GM12878 (cell line): ENCODE results near the gene CSK. TPM values are rescaled to one million over a fixed set of nuclear protein-coding genes. Genes with fewer than 3 reads are reported as not detected.

Source experiments
- CHD1 ChIP-seq: IDR thresholded peaks from 2 replicates; pipeline ENCODE4 v1.6.1; 2012; ENCODE audit warnings: low read depth, low read length, improper control_type of control experiment
- CTCF ChIP-seq, 3 experiments: IDR thresholded peaks in 2 of 3; conservative IDR thresholded peaks in 1 of 3; 2 replicates each; pipeline ENCODE4 v1.5.1; 2011; ENCODE audit warnings: low read depth in 3 of 3, low read length in 3 of 3, mild to moderate bottlenecking in 3 of 3, control low read depth in 2 of 3, moderate library complexity in 2 of 3, inconsistent platforms in 1 of 3, mixed read lengths in 1 of 3; ENCODE audit not compliant: control insufficient read depth in 2 of 3, insufficient read depth in 1 of 3; ENCODE audit errors: extremely low read depth in 1 of 3
- FOXK2 ChIP-seq: fragments of 450-650 bp; IDR thresholded peaks from 2 replicates; pipeline ENCODE4 v1.6.1; 2017; ENCODE audit warnings: mild to moderate bottlenecking, moderate library complexity
- NKRF ChIP-seq: fragments of 450-650 bp; conservative IDR thresholded peaks from 2 replicates; pipeline ENCODE4 v1.6.1; 2017; ENCODE audit warnings: mild to moderate bottlenecking, moderate library complexity
- SMAD5 ChIP-seq: IDR thresholded peaks from 2 replicates; pipeline ENCODE4 v1.6.1; 2016; ENCODE audit warnings: antibody characterized with exemption, low read depth
- TCF12 ChIP-seq: IDR thresholded peaks from 2 replicates; pipeline ENCODE4 v1.6.1; 2011; ENCODE audit warnings: low read depth, mild to moderate bottlenecking, low read length
- WRNIP1 ChIP-seq: IDR thresholded peaks from 2 replicates; pipeline ENCODE4 v1.6.1; 2011; ENCODE audit warnings: low read depth, low read length, improper control_type of control experiment, borderline replicate concordance
- ZNF592 ChIP-seq: fragments of 450-650 bp; IDR thresholded peaks from 2 replicates; pipeline ENCODE4 v1.6.1; 2017; ENCODE audit warnings: mild to moderate bottlenecking, moderate library complexity
- polyA plus RNA-seq, 11 experiments: library from polyadenylated mRNA; depleted of rRNA in 4 of 11; unstranded in 6 of 11; stranded (reverse) in 5 of 11; fragments of >200 nt; fragmentation: Nextera tagmentation in 4 of 11; fragmentation: Illumina TruSeq in 1 of 11; extraction: Ambion mirVana in 4 of 11; extraction: Trizol in 1 of 11; gene quantifications; 1 replicate in 1 of 11; 2 replicates in 10 of 11; pipeline versions ENCODE4 v1.2.1 to v1.2.3, GENCODE V29; 2011 to 2016; ENCODE audit warnings: inconsistent platforms in 2 of 11, missing spikeins in 2 of 11, low read depth in 1 of 11
- total RNA-seq, 4 experiments: library from RNA; depleted of rRNA in 3 of 4; stranded (reverse); fragments of >200 nt in 3 of 4; fragmentation: Illumina TruSeq in 1 of 4; extraction: Trizol in 1 of 4; gene quantifications; 2 replicates each; pipeline versions ENCODE4 v1.2.1 to v1.2.3, GENCODE V29; 2013 to 2021
- TF ChIP-seq, protein P1 (sequence below): fragments of 450-650 bp; IDR thresholded peaks from 2 replicates; pipeline ENCODE4 v1.6.1; 2017; ENCODE audit warnings: mild to moderate bottlenecking
- TF ChIP-seq, protein P2 (sequence below): fragments of 150-350 bp; IDR thresholded peaks from 2 replicates; pipeline ENCODE4 v1.6.1; 2016; ENCODE audit warnings: low read depth, low read length
- TF ChIP-seq, protein P3 (sequence below): fragments of 450-650 bp; formaldehyde crosslinking; IDR thresholded peaks from 2 replicates; pipeline ENCODE4 v1.4.0; 2022; ENCODE audit warnings: mild to moderate bottlenecking, moderate library complexity

Gene CSK
- total and polyA plus RNA-seq, 10 of the 15 experiments (the other 5 are each of a cell fraction or from before 2014, with no cell fraction given) = 3.4 to 327 (median 75.8) TPM

- no peak for TF ChIP-seq ZNF592
- TF ChIP-seq FOXK2 = no peak
- TF ChIP-seq, protein P1, sequence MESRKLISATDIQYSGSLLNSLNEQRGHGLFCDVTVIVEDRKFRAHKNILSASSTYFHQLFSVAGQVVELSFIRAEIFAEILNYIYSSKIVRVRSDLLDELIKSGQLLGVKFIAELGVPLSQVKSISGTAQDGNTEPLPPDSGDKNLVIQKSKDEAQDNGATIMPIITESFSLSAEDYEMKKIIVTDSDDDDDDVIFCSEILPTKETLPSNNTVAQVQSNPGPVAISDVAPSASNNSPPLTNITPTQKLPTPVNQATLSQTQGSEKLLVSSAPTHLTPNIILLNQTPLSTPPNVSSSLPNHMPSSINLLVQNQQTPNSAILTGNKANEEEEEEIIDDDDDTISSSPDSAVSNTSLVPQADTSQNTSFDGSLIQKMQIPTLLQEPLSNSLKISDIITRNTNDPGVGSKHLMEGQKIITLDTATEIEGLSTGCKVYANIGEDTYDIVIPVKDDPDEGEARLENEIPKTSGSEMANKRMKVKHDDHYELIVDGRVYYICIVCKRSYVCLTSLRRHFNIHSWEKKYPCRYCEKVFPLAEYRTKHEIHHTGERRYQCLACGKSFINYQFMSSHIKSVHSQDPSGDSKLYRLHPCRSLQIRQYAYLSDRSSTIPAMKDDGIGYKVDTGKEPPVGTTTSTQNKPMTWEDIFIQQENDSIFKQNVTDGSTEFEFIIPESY = no peak
- peak in 2 of 3 experiments; percentile 11 to 52; a peak in 4 of 6 replicates for TF ChIP-seq CTCF (IDR thresholded peaks at IDR 0.05 in 2 of 3, conservative IDR thresholded peaks at IDR 0.05 in 1 of 3; ENCODE audit: control insufficient read depth in 2 of 3, extremely low read depth in 1 of 3, insufficient read depth in 1 of 3, low read depth in 3 of 3, low read length in 3 of 3)
- TF ChIP-seq, protein P2, sequence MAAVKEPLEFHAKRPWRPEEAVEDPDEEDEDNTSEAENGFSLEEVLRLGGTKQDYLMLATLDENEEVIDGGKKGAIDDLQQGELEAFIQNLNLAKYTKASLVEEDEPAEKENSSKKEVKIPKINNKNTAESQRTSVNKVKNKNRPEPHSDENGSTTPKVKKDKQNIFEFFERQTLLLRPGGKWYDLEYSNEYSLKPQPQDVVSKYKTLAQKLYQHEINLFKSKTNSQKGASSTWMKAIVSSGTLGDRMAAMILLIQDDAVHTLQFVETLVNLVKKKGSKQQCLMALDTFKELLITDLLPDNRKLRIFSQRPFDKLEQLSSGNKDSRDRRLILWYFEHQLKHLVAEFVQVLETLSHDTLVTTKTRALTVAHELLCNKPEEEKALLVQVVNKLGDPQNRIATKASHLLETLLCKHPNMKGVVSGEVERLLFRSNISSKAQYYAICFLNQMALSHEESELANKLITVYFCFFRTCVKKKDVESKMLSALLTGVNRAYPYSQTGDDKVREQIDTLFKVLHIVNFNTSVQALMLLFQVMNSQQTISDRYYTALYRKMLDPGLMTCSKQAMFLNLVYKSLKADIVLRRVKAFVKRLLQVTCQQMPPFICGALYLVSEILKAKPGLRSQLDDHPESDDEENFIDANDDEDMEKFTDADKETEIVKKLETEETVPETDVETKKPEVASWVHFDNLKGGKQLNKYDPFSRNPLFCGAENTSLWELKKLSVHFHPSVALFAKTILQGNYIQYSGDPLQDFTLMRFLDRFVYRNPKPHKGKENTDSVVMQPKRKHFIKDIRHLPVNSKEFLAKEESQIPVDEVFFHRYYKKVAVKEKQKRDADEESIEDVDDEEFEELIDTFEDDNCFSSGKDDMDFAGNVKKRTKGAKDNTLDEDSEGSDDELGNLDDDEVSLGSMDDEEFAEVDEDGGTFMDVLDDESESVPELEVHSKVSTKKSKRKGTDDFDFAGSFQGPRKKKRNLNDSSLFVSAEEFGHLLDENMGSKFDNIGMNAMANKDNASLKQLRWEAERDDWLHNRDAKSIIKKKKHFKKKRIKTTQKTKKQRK = no peak
- TF ChIP-seq CHD1 = no peak
- TF ChIP-seq, protein P3, sequence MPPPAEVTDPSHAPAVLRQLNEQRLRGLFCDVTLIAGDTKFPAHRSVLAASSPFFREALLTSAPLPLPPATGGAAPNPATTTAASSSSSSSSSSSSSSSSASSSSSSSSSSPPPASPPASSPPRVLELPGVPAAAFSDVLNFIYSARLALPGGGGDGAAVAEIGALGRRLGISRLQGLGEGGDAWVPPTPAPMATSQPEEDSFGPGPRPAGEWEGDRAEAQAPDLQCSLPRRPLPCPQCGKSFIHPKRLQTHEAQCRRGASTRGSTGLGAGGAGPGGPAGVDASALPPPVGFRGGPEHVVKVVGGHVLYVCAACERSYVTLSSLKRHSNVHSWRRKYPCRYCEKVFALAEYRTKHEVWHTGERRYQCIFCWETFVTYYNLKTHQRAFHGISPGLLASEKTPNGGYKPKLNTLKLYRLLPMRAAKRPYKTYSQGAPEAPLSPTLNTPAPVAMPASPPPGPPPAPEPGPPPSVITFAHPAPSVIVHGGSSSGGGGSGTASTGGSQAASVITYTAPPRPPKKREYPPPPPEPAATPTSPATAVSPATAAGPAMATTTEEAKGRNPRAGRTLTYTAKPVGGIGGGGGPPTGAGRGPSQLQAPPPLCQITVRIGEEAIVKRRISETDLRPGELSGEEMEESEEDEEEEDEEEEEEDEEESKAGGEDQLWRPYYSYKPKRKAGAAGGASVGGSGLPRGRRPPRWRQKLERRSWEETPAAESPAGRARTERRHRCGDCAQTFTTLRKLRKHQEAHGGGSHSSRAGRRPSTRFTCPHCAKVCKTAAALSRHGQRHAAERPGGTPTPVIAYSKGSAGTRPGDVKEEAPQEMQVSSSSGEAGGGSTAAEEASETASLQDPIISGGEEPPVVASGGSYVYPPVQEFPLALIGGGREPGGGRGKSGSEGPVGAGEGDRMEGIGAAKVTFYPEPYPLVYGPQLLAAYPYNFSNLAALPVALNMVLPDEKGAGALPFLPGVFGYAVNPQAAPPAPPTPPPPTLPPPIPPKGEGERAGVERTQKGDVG (CRISPR knock-in tag) = no peak
- no peak for TF ChIP-seq WRNIP1
- TF ChIP-seq NKRF = no peak
- no peak for TF ChIP-seq SMAD5
- no peak for TF ChIP-seq TCF12
Observed at GRCh38 chr15:74799255-74799855, 17.5 kb downstream of the CSK start (continued).
